AG10803 (cell line): Measurements from ENCODE around the gene SEC14L5.
"Not testable (repeated sequence)": the region's sequence is repeated elsewhere in the genome, so short reads cannot be mapped to it uniquely, and the experiment has no call there.

ENCODE experiments used
- DNase-seq: peaks from one replicate; pipeline ENCODE4 v3.0.0; 2010; ENCODE audit warnings: low read depth
- H3K4me3 ChIP-seq: 2 replicates; pipeline ENCODE4 v1.5.1; 2011; ENCODE audit warnings: mild to moderate bottlenecking, low read length, control low read depth
- TF ChIP-seq, protein P1 (sequence below): conservative IDR thresholded peaks from 2 replicates; pipeline ENCODE4 v1.5.1; 2011; ENCODE audit warnings: mild to moderate bottlenecking, low read length, control low read depth, inconsistent platforms

The SEC14L5 gene

DNA sequence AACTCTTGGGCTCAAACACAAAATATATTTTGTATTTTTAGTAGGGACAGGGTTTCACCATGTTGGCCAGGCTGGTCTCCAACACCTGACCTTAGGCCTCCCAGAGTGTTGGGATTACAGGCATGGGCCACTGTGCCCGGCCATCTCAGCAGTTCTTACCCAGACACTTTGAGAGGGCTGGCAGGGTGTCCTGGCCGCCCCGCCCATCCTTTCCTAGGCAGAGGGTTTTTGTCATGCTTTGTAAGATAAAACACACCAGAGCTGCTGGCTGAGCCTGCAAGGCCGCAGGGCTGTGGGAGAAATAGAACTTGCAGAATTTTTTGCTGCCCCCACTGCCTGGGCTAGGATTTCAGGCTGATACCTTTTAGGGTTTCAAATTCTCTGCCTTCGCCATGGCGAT, 29.9 kb upstream of the SEC14L5 start:
- TF ChIP-seq, protein P1, sequence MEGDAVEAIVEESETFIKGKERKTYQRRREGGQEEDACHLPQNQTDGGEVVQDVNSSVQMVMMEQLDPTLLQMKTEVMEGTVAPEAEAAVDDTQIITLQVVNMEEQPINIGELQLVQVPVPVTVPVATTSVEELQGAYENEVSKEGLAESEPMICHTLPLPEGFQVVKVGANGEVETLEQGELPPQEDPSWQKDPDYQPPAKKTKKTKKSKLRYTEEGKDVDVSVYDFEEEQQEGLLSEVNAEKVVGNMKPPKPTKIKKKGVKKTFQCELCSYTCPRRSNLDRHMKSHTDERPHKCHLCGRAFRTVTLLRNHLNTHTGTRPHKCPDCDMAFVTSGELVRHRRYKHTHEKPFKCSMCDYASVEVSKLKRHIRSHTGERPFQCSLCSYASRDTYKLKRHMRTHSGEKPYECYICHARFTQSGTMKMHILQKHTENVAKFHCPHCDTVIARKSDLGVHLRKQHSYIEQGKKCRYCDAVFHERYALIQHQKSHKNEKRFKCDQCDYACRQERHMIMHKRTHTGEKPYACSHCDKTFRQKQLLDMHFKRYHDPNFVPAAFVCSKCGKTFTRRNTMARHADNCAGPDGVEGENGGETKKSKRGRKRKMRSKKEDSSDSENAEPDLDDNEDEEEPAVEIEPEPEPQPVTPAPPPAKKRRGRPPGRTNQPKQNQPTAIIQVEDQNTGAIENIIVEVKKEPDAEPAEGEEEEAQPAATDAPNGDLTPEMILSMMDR, result no peak
- no peak overlapping the region for H3K4me3 ChIP-seq
- DNase-seq, result no peak

DNA sequence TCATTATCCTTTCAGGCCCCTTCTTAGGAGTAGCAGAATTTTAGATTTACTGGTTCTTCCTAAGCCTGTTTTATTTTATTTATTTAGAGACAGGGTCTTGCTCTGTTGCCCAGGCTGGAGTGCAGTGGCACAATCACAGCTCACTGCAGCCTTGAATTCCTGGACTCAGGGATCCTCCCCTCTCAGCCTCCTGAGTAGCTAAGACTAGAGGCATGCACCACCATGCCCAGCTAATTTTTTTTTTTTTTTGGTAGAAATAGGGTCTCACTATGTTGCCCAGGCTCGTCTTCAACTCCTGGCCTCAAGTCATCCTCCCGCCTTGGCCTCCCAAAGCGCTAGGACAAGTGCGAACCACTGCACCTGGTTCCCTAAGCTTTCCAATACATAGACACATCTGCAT, 28.5 kb upstream of the SEC14L5 start:
- not testable (repeated sequence) for DNase-seq, H3K4me3 ChIP-seq

DNA sequence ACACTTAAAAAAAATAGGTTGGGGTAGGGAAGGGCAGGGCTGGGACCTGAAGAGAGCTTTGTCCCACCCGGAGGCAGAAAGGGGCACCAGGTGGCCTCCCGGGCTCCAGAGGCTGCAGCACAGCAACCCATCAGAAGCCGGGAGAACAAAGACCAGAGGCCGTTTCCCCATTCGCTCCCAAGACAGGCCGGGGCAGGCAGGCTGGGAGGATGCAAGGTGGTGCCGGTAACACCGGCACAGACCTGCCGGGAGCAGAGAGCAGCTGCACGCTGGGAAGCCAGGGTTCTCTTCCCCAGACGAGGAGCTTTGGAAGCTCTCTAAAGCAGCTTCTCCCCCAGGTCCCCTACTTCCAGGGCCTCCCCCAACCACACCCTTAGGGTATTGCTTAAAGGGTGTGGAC, 26.7 kb upstream of the SEC14L5 start:
- TF ChIP-seq, protein P1, result no peak
- DNase-seq, result no peak
- no peak overlapping the region for H3K4me3 ChIP-seq

DNA sequence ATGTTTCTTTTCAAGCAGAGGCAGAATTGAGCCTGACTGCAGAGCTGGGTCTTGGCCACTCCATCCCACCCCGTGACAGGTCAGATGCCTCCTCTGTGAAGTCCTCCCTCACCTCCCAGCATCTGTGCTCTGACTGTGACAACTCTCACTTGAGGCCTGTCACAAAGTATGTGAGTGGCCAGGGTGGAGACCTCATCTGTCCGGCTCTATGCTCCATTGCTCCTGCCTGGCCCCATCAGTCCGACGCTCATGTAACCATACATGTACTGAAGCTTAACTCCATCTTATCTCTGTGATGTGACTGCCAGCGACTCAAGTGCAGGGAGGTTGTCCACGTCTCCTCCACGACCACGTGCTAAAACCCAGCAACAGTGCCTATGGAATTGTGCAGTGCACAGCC, 24.7 kb upstream of the SEC14L5 start:
- TF ChIP-seq, protein P1, result no peak
- no peak for DNase-seq
- no peak overlapping the region for H3K4me3 ChIP-seq

DNA sequence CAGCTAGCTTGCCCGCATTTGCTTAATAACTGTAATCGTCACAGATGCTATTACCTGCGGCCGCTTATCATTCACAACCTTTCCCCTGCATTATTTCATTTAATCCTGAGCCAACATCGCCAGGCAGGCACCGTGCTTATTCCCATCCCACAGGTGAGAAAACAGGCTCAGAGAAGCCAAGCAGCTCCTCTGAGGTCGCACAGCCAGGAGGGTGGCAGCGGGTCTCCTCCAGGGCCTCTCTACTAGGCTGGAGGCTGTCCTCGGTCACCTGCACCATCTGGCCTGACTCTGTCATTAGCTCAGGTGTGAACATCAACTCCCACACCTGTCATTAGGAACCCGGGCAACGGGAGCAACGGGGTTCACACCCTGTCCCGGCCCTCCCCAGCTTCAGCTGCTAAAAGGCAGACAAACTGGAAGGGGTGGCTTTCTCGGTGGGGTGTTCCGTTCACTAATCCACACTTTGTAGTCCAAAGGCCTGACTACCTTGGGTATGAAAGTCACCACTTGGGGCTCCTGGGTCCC, 24.2 kb upstream of the SEC14L5 start:
- DNase-seq, result no peak
- TF ChIP-seq, protein P1, result no peak
- no peak overlapping the region for H3K4me3 ChIP-seq

DNA sequence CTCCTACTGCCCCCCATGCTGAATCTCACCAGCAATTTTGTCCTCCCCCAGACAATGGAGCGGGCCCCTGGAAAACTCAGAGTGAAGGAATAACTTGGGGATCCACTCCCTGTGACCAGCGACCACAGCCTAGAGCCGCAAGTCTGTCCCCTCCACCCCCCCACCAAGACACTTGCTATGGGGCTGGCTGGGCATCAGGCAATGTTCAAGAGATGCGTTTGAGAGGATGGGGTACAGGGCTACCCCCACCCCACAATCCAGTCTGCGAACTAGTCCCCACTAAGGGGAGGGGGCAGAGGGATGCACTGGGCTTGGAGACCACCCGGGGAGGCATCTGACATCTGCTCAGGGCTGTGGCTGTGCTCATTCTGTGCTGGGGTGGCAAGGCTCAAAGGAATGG, 23.5 kb upstream of the SEC14L5 start:
- DNase-seq, result no peak
- TF ChIP-seq, protein P1, result no peak
- no peak overlapping the region for H3K4me3 ChIP-seq

DNA sequence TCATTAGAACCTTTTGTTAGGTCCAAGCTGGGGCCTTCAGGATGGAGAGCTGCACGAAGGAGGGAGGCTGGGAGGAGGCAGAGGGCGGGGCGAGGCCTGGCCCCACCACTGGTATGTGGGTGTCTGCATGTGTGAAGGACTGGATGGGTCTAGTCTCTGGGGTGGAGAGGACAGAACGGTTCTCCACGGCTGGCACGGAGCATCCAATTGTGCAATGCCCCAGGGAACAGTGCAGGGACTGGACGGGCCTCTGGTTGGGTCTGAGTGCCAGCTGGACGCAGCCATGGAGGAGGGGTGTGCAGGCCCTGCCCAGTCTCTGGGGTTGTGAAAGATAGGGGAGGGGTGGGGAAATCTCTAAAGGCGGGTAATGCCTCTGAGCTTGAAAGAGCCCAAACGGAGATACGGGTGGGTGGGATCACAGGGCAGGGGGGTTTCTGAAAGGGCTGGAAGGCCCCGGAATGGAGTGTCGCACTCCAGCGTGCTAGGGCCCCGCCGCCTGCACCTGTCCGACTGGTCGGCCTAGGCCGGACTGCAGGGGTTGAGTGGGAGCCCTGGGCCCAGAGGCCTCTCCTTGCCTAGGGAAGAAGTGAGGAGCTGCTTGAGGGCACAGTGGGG, 22.8 kb upstream of the SEC14L5 start:
- DNase-seq, result peak; percentile 98
- TF ChIP-seq, protein P1, result no peak
- peak overlapping the region; percentile 68 for H3K4me3 ChIP-seq
